Left colon (tissue), 2 donors: ENCODE results near the gene P4HA2. TPM values are rescaled to one million over a fixed set of nuclear protein-coding genes. Genes with fewer than 3 reads are reported as not detected.

Experiments
- ATAC-seq: fragments of 200-7000 bp; cut with Tn5 transposase; one replicate; pipeline ENCODE4 v1.9.1; 2020; ENCODE audit warnings: mild to moderate bottlenecking, moderate library complexity
- DNase-seq, 2 donors: peaks; one replicate each; pipeline ENCODE4 v3.0.0-alpha.2; 2020
- intact Hi-C, 2 donors: fragments of 100-400 bp; cut with DNase I in 1 of 2; cut with micrococcal nuclease in 1 of 2; formaldehyde crosslinking; loops; one replicate each; pipeline versions ENCODE4 v1.11.2 to v1.14.0; 2022; cut with DNase I, micrococcal nuclease
- total RNA-seq, 2 donors: library from RNA; stranded (reverse); fragmentation: NEBNext Ultra II Directional; extraction: Animal tissue kit (Norgen Biotek cat#: 25700); gene quantifications; one replicate each; pipeline ENCODE4 v1.2.1, GENCODE V29; 2021
- donor health status: DM: no; HTN: no; CAD: no.
- donor health status: DM: yes; HTN: yes; CAD: no.

P4HA2 gene
- total RNA-seq, 2 donors from 2014 or later: 56.7 to 69.4 TPM

DNA sequence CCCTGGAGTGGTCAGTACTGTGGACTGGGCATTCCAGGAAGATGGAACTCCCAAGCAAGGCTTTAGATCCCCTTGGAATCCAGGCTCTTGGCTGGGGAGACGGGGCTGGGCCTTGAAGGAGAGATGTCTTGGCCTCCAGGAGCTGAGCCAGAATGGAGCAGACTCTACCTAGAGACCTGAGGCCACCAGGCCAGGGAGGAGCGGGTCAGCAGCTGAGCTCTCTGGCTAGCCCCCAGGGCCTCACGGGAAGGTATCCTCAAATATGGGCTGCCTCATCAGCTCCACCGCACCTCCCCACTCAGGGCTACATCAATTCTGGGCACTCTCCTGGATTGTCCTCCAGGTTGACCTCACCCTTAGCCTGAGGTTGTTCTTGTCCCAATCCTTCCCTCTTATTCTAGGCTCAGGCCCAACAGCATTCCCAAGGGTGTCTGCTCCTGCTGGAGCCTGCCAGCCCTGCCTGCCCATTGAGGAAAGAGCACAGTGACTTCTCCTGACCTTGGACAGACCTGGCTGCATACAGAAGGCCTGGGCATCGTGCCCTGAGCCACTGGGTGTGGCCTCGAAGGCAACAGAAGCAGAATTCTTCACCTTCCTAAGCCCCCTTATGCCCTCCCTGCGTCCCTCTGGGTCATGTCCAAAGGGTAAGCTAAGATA lies 26.8 kb upstream of the P4HA2 start:
- DNase-seq (no peak), ATAC-seq (peak; percentile 18)
- intact Hi-C loops: no loop called here

- ATAC-seq: peak; percentile 69
- DNase-seq: no peak
- intact Hi-C loops: no loop called here
These were observed 26.0 kb upstream of the P4HA2 start for GRCh38 chr5:132253452-132254320.

GRCh38 chr5:132253008-132253441 lies 25.4 kb upstream of the P4HA2 start:
- DNase-seq: no peak
- intact Hi-C loops: no loop called here
- peak; percentile 29 for ATAC-seq

GRCh38 chr5:132251220-132251725 lies 23.6 kb upstream of the P4HA2 start:
- DNase-seq (no peak), ATAC-seq (no peak)
- intact Hi-C loops: no loop called here

DNA sequence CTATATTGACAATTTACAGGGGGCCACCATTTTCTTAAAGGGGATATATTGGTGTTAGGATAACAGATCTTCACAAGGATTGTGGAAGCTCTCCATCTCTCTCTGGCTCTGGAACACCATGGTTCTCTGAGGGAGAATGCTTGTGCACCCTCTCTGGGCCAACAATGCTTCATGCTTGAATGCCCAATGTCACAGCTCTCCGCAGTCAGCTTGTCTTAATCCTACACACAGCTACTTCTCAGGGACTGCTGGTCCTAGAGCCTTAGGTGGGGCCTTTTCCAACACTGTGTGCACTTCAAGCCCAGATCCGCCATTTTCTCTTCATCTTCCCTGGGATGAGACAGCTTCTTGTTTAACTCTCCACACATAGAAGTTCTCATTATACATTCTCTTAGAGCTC lies 22.9 kb upstream of the P4HA2 start:
- no peak for DNase-seq
- intact Hi-C loops: no loop called here

GRCh38 chr5:132246806-132247205 lies 19.2 kb upstream of the P4HA2 start:
- no peak for ATAC-seq
- no peak for DNase-seq
- intact Hi-C loops: no loop called here

More for the DNA sequence above, 22.9 kb upstream of the P4HA2 start:
- ATAC-seq: no peak

DNA sequence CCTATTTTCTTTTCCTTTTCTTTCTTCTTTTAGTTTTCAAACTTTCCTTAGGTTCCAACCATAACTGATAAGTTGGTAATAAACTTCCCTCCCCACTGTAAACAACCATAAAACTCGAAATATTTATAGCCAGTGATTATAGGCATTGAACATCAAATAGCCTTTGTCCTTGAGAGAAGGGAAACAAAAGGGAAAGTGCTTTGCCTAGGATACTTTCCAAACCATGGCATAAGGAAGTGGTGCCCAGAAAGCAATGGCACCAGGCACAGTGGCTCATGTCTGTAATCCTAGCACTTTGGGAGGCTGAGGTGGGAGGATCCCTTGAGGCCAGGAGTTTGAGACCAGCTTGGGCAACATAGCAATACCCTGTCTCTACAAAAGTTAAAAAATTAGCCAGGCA lies 17.9 kb upstream of the P4HA2 start:
- ATAC-seq: peak; percentile 91
- DNase-seq: peak in 1 of 2 donors; percentile 10
- intact Hi-C loops: no loop called here

DNA sequence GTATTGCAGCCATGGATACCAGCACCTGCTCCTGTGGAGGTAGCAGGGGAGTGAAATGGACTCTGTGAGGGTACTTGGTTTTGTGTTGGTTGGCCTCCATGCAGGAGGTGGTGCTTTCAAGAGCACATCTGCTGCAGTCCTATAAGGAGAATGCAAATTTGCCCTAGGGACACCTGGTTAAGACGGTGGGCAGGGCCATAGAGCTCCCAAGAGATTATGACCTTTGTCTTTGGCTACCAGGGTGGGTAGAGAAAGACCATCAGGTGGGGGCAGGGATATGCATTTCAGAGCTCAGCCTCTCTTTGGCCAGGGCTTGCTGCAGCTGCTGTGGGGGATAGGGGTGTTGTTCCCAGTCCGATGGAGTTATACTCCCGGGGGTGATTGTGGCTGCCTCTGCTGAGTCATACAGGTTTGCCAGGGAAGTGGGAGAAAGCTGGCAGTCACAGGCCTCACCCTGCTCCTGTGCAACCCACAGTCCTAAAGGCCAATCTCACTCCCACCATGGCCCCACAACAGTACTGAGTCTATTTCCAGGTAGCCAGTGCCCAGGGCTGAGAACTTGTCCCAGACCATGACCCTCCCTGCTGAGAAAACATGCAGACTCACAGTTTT lies 15.8 kb upstream of the P4HA2 start:
- DNase-seq (peak in 1 of 2 donors; percentile 14), ATAC-seq (no peak)
- intact Hi-C loops: no loop called here

DNA sequence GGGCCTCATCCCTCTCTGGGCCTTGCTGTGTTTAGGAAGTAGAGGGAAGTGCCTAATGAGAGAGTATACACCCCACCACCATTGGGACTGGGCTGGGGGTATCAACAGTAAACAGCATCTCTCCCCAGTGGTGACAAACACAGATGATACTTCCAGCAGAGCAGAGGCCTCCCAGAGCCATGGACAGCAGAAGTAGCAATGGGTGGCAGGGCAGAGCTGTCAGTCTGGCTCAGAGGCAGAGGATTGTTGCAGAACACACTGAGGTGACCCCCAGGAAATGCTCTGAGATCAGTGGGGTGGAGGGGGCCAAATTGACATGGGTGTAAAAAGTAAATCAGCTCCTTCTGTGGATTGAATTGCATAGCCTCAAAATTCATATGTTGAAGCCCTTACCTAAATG lies 12.1 kb upstream of the P4HA2 start:
- no peak for DNase-seq
- no peak for ATAC-seq
- intact Hi-C loops: no loop called here

DNA sequence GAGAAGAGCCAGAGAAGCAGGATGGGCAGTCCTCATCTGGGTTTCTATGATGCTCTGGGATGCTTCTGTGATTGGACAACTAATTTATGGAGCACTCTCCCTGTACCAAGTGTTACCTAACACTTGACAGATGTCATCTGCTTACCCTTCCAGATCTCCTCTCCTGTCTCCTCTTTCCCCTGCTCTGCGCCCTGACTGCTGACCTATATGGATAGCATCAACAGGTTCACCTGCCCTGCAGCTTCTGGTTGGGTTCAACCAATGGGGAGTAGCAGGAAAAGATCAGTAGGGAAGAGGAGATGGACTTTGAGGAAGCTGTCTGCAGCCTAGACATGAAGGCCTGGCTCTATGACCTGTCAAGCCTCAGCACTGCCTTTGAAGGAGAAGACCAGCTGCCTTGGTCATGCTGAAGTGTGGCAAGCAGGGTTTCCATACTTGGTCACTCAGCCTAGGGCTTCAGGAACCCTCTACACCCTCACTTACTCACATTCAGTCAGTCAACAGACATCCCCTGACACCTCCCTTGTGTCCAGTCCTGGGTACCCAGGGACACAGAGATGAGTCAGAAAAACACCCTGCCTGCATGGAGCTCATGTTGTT lies 11.3 kb upstream of the P4HA2 start:
- no peak for ATAC-seq
- DNase-seq: peak in 1 of 2 donors; percentile 13

DNA sequence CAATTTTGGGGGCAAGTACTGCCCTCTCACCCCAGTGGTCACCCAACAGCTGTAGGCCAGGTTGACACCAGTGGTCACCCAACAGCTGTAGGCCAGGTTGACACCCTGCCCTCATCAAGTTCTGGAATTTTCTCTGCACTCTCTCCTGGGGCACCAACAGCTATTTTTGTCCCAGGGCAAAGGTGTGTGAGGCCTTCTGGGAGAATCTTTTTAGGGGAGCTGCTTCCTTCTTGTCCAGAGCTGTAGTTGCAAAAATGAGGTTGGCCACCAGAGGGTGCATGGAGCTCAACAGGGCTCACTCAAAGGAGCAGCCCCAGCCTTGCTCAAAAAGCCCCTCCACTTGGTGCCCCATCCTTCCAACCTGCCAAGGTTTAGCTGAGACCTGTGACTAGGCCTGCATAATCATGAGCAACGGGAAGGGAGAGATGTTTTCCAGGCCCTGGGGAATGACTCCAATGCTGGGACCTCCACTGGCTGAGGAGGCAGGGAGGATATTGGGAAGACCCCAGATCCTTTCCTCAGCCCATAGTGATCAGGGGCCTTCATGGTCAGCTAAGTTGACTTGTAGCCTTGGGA lies 10.6 kb upstream of the P4HA2 start:
- intact Hi-C loops: no loop called here
- DNase-seq (peak; percentile 66 to 88), ATAC-seq (peak; percentile 84)

More for the DNA sequence above, 11.3 kb upstream of the P4HA2 start:
- intact Hi-C loops: no loop called here

- peak in 1 of 2 donors; percentile 4 for DNase-seq
- intact Hi-C loops: no loop called here
- peak; percentile 30 for ATAC-seq
These were observed 10.0 kb upstream of the P4HA2 start for GRCh38 chr5:132237670-132238069.

GRCh38 chr5:132237141-132237540 lies 9.5 kb upstream of the P4HA2 start:
- intact Hi-C loops: no loop called here
- DNase-seq (peak in 1 of 2 donors; percentile 8), ATAC-seq (no peak)

DNA sequence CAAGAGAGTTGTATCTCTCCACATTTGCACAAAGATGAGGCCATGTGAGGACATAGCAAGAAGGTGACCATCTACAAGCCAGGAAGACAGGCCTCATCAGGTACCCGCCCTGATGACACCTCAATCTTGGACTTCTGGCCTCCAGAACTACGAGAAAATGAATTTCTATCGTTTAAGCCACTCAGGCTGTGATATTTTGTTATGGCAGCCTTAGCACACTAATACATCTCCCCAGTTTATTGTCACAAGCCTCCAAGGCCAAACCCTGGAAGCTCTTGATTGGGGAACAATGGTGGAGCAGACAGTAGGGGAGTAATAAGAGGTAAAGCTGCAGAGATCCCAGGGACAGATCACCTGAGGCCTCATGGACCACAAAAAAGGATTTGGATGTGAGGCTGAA lies 7.7 kb upstream of the P4HA2 start:
- DNase-seq: no peak
- intact Hi-C loops: no loop called here
- ATAC-seq: no peak

- intact Hi-C loops: no loop called here
- DNase-seq (no peak), ATAC-seq (no peak)
These were observed 7.0 kb upstream of the P4HA2 start for GRCh38 chr5:132234684-132235062.

DNA sequence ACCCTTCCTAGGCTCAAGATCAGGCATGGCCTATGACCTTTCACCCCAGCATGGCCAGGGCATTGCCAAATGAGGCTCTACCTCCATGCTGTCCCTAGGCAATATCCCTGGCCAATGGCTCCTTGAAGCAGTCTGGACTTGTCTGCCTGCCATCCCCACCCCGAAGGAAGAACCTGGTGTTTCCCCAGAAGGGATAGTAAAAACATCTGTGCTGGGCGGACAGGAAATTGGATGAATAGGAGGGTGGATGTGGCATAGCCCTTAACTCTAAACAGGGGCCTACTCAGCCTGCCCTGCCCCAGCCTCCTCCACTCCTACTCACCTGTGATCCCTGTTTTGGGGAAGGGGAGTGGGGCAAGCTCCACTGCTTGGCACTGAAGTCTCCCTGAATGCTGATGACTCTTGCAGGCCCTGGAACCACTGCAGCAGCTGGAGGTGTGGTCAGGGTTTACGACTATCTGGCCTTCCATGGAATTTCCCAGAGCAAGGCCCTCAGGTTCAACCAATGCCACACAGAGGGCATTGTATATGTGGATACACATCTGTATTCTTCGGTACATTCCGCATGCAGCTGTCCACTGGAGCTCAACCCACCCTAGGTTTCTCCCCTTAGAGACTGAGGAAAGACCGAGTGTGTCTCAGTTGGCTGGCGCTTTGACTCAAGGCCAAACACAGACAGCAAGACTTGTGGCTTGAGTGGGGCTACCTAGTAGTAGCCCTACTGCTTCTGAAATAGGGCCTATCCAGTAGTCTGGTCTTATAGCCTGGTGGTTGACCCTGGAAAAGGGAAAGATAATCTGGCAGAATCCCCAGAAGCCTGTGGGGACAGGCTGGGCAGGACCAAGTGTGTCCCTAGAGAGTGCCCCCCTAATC lies 6.4 kb upstream of the P4HA2 start:
- intact Hi-C loops: no loop called here
- DNase-seq (no peak), ATAC-seq (peak; percentile 35)

GRCh38 chr5:132233081-132233480 lies 5.4 kb upstream of the P4HA2 start:
- DNase-seq: no peak
- intact Hi-C loops: no loop called here
- ATAC-seq: no peak

- ATAC-seq (no peak), DNase-seq (no peak)
- intact Hi-C loops: no loop called here
These were observed 4.8 kb upstream of the P4HA2 start for GRCh38 chr5:132232465-132232864.
